Fibroblast of skin of right biceps (primary cell): ENCODE measurements around the gene LIN7B.
A peak's percentile ranks its signal among the peaks of the same experiment; 100 is the strongest.

ENCODE experiments used
- DNase-seq: peaks from one replicate; pipeline ENCODE4 v3.0.0-alpha.2; 2013

Gene LIN7B

DNA sequence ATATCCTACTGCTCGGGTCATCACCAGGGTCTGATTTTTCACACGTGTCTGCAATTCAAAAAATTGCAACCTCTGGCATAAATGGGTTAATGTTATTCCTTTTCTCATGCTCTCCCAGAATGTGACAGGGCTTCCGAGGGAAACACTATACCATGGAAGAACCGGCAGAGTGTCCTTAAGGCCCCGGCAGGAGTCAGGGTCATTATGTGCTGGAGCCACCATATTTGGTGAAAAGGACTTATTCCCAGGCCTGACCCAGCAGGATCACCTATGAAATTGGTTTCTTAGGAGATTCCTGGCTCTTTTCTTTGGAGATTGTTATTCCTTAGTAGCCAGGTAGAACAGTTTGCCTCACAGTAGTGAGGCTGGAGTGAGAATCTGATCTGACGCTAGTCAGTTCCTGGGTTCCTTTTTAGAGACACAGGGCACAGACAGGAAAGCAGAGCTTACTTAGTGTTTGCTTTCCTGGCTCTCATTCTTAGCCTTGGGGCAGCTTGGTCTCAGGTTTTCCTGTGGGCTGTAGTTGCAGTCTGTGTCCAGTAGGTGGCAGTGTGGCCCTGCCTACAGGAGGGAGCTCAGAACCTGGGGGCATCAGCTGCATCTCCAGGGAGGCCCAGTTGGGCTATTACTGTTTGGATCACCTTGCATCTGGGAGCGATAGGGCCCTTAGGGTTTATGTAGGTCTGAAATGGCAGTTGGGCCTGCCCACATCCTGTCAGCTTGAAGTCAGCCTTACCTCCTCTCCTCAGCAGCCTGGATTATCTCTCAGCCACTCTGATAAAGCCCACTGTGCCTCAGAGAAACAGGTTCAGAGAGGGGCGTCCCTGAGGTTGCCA is 16.5 kb upstream of the LIN7B start:
- peak; percentile 60 for DNase-seq

DNA sequence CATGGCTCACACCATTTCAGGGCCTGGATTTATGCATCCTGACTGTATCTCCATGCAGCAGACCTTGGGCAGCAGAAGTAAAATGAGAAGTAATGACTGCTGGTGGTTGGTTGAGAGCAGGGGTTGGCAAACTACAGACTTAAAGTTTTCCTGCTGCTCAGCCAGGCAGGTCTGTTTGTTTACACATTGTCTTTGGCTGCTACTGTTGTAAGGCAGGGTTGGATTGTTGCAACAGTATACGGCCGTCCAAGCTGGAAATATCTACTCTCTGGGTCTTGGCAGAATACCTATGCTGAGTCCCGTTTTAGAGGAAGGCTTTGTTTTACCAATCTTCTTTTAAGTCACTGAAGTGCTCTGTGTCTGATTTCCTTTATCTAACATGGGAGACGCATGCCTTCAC is 15.4 kb upstream of the LIN7B start:
- no peak for DNase-seq

DNA sequence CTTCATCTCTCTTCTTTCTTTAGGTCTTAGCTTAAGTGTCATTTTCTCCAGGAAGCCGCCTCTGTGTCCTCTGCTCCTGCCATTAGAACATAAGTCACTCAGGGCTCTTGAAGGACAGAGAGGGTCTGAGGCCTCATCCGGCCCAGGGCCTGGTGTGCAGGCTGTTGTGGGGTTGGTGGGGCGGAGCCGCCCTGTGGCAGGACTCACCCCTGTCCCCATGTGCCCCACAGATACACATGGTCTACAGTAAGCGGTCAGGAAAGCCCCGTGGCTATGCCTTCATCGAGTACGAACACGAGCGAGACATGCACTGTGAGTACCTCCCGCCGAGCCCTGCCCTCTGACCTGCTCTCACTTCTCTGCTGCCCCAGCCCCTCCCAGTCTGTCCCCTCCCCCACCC is 13.0 kb upstream of the LIN7B start:
- DNase-seq, result no peak

DNA sequence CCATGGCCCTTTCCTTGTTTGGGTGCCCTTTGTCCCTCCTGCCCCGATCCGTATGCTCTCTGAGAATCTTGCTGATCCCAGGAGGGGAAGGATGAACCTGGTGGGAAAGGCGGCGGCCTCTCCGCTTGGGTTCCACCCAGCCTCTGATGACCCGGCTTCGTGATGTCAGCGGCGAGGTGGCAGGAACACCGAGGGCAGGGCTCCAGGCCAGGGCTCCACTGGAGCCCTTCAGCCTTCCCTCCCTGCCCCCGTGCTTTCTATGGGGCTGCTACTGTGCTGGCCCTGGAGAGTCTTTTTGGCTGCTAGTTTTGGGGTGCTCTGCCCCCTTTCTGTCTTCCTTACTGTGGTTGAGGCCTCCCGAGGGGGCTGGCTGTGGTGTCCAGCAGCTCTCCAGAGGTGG is 11.9 kb upstream of the LIN7B start:
- DNase-seq, result no peak

DNA sequence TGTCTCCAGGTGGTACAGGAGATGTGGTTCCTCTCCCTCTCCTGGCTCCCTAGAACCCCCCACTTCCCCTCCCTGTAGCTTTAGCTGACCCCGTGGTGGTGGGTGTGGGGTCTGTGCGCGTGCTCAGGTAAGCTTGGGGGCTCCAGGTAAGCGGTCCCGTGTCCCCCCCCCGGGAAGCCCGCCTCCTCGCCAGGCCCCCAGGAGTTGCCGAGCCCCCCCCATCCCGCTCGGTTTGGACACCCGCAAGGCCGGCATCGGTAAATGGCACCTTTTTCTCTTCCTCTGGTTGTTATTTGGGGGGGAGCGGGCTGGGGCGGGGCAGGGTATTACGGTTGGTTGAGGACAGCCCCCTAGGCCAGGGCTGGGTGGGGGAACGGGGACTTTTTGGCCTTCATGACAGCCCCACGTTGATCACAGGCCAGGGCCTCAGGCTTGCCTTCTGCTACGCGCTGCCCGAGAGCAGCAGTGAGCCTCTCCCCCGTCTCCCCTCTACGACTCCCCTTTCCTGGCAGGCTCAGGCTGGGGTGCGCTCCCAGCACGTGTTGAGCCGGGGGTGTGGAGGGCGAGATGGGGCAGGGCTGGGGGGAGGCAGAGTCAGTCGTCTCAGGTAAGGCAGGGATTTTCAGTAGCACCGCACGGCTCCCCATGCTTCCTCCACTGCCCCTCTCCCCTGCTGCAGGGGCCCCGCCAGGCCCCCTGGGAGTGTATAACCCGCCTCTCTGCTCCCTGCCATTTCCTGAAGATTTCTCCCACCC is 10.7 kb upstream of the LIN7B start:
- DNase-seq, result no peak

DNA sequence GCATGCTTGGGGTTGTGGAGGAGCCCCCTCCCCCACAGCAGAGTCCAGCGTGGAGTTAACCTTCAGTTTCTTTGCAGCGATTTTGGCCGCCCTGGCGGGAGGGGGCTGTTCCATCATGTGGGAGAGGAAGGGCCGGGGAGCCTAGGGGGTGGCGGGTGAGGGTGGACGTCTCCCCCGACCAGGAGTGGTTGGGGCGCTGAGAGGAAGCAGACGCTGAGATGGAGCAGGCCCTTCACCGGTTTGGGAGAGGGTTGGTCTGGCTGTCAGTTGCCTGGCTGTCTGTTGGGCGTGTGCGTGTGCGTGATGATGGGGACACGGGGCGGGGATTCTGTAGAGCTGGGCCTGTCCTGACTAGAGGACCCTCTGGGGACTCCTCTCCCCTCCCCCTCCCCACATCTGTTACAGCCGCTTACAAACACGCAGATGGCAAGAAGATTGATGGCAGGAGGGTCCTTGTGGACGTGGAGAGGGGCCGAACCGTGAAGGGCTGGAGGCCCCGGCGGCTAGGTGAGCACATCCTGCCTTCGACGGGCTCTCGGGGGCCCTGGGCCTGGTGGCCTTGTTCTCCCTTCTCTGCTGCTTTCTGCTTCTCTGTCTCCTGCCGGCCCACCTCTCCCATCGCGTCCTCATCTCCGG is 9.8 kb upstream of the LIN7B start:
- no peak for DNase-seq

DNA sequence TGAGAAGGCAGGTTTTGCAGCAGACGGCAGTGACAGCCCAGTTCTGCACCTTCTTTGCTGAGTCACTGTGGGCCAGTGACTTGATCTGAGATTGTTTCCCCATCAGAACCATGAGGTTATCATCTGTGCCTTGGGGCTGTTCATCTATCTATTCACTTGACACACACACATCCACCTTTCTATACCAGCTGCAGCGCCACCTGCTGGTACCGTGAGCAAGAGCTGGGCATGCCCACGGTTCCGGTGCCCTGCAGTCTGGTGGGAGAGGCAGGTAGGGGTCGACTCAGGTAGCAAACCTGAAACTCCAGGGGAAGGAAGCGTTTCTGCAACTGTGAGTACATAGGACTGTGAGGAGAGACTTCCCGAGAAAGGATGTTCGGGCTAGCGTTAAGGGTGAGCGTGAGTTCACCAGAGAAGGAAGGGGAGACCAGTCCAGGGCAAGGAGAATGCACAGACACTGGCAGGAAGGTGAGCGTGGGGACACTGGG is 7.5 kb upstream of the LIN7B start:
- peak; percentile 53 for DNase-seq

DNA sequence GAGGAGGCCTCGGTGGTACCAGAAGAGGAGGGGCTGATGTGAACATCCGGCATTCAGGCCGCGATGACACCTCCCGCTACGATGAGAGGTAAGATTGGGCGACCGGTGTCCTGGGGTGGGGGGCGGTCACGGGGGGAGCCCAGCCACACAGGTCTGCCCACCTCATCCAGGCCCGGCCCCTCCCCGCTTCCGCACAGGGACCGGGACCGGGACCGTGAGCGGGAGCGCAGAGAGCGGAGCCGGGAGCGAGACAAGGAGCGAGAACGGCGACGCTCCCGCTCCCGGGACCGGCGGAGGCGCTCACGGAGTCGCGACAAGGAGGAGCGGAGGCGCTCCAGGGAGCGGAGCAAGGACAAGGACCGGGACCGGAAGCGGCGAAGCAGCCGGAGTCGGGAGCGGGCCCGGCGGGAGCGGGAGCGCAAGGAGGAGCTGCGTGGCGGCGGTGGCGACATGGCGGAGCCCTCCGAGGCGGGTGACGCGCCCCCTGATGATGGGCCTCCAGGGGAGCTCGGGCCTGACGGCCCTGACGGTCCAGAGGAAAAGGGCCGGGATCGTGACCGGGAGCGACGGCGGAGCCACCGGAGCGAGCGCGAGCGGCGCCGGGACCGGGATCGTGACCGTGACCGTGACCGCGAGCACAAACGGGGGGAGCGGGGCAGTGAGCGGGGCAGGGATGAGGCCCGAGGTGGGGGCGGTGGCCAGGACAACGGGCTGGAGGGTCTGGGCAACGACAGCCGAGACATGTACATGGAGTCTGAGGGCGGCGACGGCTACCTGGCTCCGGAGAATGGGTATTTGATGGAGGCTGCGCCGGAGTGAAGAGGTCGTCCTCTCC is 6.3 kb upstream of the LIN7B start:
- DNase-seq, result no peak

DNA sequence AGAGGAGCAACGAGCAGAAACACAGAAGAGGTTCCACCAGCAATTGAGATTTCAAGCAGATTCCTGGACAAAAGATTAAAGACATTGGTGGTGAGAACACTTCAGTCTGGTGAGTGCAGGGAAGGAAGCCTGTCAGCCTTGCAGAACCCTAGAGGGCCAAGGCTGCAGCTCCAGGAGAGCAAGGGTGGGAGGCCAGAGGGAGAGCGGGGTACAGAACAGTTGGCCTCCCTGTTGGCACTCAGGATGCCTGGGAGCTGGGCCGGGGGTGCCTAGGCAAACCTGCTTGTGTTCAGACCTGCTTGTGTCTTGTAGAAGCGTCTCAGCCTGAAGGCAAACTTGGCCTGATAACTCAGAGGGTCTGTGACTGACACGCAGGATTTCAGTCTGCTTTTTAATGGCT is 5.1 kb upstream of the LIN7B start:
- no peak for DNase-seq

DNA sequence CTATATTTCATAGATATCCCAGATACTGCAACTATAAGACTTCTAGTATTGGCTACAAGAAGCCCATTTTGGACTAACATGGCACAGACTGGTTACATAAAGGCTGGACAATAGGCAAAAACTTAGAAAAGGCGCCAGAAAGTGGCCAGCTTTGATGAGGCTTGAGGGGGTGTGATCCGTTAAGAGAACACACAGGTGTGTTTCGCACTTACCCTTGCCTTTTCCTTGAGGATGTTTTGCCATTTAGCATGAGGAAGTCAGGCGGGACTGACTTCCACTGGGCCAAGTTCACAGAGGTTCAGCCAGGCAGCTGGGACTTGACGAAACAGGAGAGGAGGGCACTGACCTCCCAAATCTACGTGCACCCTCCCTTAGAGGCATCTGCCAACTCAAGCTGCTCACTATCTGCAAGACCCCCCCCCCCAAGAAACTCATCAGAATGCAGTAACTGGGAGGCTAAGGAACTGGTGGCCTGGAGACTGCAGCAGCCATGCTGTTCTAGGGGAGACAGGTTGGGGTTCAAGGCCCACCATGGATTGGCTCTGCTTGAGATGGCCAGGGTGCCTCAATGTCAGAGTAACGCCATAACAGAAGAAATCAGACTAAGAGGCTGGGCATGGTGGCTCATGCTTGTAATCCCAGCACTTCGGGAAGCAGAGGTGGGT is 4.5 kb upstream of the LIN7B start:
- no peak for DNase-seq

DNA sequence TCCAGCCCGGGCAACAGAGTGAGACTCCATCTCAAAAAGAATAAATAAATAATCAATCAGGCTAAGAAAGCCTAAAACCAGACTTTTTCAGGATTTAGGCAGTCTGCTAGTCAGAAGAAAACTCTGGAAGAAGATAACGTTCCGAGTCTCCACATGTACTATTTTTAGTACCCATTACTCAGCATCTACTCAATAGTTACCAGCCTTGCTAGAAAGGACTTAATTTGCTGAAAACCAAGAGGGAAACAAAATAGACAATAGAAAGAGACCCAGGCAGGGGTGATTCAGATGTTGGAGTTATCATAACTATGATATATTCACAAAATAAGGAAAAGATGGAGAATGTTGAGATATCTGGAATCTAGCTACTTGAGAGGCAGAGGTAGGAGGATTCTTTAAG is 3.6 kb upstream of the LIN7B start:
- peak; percentile 58 for DNase-seq

DNA sequence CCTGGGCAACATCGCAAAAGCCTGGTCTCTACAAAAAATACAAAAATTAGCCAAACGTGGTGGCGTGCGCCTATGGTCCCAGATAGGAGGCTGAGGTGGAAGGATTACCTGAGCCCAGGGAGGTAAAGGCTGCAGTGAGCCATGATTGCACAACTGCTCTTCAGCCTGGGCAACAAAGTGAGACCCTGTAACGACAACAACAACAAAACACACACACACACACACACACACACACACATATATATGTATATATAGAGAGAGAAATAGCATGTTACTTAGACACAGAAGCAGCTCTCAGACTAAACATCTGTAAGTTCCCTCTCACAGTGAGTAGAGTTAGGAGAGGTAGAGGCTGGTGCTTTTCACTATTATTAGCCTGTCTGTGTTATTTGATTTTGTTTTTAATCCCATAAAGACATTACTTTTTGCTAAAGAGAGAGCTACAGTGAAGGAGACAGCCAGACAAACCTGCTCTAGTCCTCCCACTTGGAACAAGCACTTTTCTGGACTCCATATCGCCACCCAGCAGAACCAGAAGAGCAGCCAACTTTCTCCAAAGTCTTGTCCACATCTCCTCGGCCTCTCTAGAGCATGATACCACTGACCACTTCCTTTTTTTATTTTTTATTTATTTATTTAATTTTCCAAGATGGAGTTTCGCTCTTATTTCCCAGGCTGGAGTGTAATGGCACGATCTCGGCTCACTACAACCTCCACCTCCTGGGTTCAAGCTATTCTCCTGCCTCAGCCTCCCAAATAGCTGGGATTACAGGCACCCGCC is 2.8 kb upstream of the LIN7B start:
- no peak for DNase-seq

DNA sequence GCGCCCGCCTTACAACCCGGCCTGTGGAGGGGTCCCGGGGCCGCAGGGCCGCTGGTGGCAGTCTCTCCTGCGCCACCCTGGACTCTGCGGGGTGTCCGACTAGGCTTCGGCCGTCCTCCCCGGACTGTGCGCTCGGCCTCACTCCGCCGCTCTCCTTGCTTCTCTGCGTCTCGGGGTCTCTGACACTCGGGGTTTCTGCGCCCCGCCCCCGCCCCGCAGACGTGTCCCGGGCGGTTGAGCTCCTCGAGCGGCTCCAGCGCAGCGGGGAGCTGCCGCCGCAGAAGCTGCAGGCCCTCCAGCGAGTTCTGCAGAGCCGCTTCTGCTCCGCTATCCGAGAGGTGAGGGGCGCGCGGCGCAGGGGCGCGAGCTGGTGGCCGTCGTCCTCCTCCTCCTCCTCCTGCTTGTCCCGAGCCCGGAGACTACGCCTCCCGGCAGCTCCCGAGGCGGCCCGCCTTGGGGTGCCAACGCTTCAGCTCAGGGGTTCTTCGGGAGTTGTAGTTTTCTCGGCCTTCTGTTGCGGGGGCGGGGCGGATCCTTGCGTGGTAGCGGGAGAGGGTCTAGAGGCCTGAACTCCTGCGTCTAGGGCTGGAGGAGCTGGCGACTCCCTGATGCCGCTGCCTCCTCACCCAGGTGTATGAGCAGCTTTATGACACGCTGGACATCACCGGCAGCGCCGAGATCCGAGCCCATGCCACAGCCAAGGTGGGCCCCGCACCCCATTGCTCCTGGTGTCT is 627 bp downstream of the LIN7B start:
- DNase-seq, result peak; percentile 68

DNA sequence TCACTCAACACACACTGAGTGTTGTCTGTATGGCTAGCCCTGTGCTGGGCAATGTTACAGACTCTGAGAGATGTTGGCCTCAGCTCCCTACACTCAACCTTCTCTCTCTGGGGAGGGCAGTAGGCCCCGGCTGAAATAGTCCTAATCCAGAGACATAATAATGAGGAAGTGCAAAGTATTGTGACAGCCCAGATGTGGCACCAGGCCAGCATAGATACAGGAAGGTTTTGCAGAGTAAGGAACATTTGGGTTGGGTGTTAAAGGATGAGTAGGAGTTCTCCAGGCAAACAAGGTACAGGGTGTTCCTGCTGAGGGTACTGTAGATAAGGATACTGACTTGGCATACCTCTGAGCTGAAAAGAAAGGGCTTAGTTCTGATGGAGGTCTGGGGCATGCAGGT is 2.4 kb downstream of the LIN7B start:
- no peak for DNase-seq

DNA sequence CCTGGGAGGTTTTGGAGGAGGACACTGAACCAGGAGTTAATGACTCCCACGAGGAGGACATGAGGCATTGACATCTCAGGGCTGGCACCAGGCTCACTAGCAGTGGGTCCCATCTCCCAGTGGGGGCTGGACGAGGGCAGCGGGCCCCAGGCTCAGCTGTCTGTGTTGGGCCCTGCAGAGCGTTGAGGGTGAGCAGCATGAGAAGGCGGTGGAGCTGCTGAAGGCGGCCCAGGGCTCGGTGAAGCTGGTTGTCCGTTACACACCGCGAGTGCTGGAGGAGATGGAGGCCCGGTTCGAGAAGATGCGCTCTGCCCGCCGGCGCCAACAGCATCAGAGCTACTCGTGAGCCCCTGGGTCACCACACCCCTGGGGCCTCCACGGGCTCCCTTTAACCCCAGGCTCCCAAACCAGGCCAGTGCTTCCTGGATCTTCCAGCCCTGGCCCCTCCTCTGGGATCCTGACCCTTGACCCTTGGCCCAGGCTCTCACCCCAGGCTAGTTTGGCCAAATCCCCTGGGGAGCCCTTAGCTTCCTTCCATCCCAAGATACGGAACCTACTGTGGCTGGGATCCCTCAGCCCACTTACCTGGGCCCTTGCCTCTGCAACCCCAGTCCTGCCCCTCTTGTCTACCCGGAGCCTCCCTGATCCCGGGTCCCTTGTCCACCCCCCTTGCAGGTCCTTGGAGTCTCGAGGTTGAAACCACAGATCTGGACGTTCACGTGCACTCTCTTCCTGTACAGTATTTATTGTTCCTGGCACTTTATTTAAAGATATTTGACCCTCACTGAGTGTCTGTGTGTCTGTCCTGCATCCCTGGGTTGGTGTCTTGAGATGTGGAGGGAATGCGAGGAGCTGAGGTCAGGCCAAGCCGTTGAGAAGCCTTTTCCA is 3.8 kb downstream of the LIN7B start:
- no peak for DNase-seq

DNA sequence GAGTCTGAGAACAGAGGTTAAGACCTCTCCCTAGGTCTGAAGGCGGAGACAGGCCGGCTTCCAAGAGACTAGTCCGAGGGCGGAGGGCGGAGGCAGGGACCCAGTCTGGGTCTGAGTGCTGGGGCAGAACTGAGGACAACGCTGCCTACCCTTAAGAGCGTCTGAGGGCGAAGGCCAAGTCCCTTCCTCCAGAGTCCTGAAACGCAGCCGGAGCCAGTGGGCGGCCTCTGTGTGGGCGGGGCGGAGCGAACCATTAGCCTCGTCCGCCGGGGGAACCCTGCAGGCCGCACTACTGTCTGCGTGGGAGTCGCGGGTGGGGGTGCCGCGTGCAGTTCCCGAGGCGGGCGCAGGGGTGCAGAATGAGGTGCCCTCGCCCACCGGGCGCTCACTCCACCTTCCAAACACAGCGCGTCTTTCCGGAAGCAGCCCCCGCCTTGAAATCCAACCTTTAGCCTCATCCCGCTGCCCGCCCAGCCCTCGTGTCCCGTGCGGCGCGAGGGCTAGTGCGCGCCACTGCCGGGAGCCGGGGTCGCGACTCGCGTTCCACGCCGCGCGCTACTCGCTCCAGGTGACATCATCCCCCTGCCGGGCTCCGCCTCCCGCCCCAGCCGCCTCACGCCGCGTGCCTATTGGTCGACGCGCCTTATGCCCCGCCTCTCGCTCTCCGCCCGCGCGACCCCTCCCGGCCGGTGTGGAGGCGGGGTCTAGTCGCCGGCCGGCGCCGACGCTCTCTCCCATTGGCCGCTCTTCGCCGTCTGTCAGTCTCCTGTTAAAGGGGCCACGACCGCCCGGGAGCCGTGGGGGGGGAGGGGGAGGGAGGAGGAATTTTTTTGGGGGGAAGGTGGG is 4.6 kb downstream of the LIN7B start, which contains the start of gene C19orf73:
Gene C19orf73 (minus strand): TSS at position 579 of the 846 bp plus-strand sequence. CDS start 121 bp downstream, at position 458.
- DNase-seq, result peak; percentile 94

DNA sequence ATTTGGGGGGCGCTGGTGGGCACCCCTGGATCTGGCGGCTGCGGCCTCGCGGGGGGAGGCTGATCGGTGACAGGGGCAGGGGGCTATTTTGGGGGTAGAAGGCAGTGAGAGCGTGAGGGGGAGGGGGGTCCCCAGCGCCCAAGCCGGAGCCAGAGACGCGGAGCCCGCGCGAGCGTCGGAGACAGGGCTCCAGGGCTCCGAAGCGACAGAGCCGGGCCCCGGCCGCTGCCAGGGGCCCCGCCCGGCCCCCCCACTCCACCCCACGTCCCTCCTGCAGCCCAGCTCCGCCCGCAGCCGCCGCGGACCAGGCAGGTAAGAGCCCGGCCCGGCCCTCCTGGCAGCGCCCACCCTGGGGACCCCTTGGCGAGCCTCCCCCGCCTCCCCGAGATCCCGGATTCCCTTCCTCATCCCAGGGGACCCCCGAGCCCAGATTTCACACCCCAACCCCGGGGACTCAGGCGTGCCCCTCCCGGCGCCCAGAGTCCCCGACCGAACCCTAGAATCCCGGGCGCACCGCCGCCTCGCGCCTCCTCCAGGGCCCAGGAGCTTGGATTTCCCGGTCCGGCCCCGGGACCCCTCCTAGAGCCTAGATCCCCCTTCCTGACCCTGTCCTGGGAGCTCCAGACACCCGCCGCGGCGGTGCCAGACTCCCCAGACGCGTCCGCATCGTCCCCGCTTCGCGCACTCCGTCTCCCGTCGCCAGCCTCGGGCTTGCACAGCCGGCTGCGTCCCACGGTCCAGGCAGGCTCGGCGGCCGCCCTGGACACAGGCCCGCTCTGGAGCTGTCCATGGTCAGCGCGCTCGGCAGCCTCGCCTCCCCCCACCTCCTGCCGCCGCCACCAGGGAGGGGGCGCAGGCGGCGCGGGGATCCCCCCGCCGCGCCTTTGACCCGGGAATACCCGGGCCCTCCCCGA is 5.5 kb downstream of the LIN7B start, which contains the start of gene PPFIA3:
Gene PPFIA3 (plus strand): TSS at position 134 of the 914 bp plus-strand sequence. CDS start 8,330 bp downstream, outside the sequence.
- peak; percentile 55 for DNase-seq
